ENCODE measurements around the gene MACF1.

- TF ChIP-seq CTCF (conservative IDR thresholded peaks at IDR 0.05; ENCODE audit: low read depth, low read length), result no peak
- TF ChIP-seq EZH2 (IDR thresholded peaks at IDR 0.05; ENCODE audit: borderline replicate concordance, low read depth, low read length, poor library complexity, severe bottlenecking), result no peak
These were observed 23.8 kb downstream of the MACF1 start for GRCh38 chr1:39228252-39228651.

Measured in A673 (cell line).